A549 treated with Hydrocortisone at 1 μM for 4 hours (cell line): ENCODE data around the gene RCBTB2. TPM values are rescaled to one million over a fixed set of nuclear protein-coding genes. Genes with fewer than 3 reads are reported as not detected.

Source experiments
- total RNA-seq: library from RNA; stranded (reverse); fragments of 200-300 nt; extraction: Qiagen RNA extraction; gene quantifications from 5 replicates; pipeline ENCODE4 v1.2.3, GENCODE V29; 2022

The RCBTB2 gene
- total RNA-seq, result 0.90 to 1.4 TPM (median 0.96 TPM) in 5 replicates

GRCh38 chr13:48532506-48533499, at the start of gene RCBTB2:
RCBTB2 (minus strand) TSS chr13:48533080; CDS start chr13:48521939, 11,141 bp downstream.

Other genes starting within 250 kb of the RCBTB2 start
- 12.6 to 18.5 TPM (median 13.8 TPM) in 5 replicates for gene RB1, start 229.3 kb downstream of the RCBTB2 start, total RNA-seq
- gene LPAR6, start 120.0 kb downstream of the RCBTB2 start, total RNA-seq, result 0.30 to 1.3 TPM (median 0.82 TPM) in 5 replicates
- not detected in 5 replicates for gene CYSLTR2, start 120.8 kb upstream of the RCBTB2 start, total RNA-seq